Mesenteric fat pad (tissue), 1 donor: ENCODE data around the gene DUSP19. TPM values are rescaled to one million over a fixed set of nuclear protein-coding genes. Genes with fewer than 3 reads are reported as not detected.

ENCODE experiments used
- DNase-seq: peaks from one replicate; pipeline ENCODE4 v3.0.0-alpha.2; 2020; ENCODE audit warnings: low spot score
- total RNA-seq: library from RNA; stranded (reverse); fragmentation: NEBNext Ultra II Directional; extraction: Animal tissue kit (Norgen Biotek cat#: 25700); gene quantifications from one replicate; pipeline ENCODE4 v1.2.1, GENCODE V29; 2021
- donor health status: DM: yes; HTN: yes; CAD: no.

Gene DUSP19
- total RNA-seq, 1 donor from 2014 or later = 0.67 TPM

- peak; percentile 91 for DNase-seq
These were observed 45.8 kb downstream of the DUSP19 start, which contains the start of gene NUP35 for GRCh38 chr2:183124222-183124956. Gene NUP35, plus strand, starts transcription at chr2:183124443. Its CDS starts 15 bp downstream, at chr2:183124458.

- DNase-seq = no peak
These were observed 46.4 kb downstream of the DUSP19 start for GRCh38 chr2:183124957-183125255.

- DNase-seq = no peak
These were observed 47.3 kb downstream of the DUSP19 start for GRCh38 chr2:183125659-183126341.

DNA sequence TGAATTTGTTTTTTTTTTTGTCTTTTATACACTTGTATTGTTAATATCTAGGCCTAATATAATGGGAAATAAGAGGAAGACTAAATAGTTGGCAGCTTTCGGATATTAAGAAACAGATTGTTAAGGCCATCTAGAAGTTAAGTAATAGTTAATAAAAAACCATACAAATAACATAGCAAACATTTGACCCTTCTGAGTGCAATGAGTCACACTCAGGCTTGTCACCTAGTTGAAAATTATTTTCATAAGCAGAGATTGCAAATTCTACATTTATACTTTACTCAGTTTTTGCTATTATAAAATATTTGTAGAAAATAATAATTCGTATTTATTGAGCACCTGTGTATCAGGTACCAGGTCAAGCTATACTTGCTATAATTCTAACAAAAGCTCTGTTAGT is 48.1 kb downstream of the DUSP19 start:
- DNase-seq = no peak

GRCh38 chr2:183134016-183134415 is 55.5 kb downstream of the DUSP19 start:
- DNase-seq = no peak

DNA sequence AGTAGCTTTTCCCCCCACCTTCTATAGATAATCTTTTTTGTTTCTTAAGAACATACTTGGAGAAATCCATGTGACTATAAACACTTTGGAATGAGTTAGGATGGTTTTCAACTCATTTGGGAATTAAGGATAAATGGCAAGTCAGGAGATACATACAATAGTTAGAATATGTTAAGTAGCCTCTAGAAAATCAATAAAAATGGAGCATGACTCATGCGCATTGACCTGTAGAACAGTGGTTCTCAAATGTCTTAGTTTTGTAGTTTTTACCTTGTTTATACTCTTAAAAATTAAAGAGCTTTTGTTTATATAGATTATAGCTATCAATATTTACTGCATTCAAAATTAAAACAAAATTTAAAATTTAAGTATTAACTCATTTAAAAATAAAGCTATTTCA is 70.4 kb downstream of the DUSP19 start:
- DNase-seq = no peak

DNA sequence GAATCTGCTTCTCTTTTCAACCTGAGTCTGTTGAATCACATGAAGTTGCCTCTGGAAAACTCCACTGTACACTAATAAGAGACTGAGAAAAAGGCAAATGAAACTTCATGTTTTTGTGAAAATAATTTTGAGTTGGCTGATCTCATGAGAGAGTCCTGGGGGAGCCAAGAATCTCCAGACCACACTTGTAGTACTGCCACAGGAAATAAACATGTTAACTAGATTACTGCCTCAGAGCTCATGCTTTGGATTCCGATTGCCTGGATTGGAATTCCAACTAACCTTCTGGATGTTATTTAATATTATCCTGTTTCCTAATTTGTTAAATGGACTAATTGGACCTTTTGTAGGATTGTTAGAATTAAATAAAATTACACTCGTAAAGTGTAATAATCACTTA is 70.9 kb downstream of the DUSP19 start:
- no peak for DNase-seq

Other genes with a start within 250 kb of the DUSP19 start
- gene FRZB, start 212.1 kb upstream of the DUSP19 start, total RNA-seq = 5.5 TPM
- gene NCKAP1, start 40.3 kb upstream of the DUSP19 start, total RNA-seq = 127 TPM
- gene NUP35, start 45.7 kb downstream of the DUSP19 start, total RNA-seq = 12.6 TPM